T-helper 9 cell (primary cell): ENCODE results near the gene PRSS58.

ENCODE experiments used
- DNase-seq: peaks from one replicate; pipeline ENCODE4 v3.0.0-alpha.2; 2020
- total RNA-seq, 2 donors: gene quantifications; one replicate each; lab custom pipeline; 2026; lab: John Stamatoyannopoulos, UW

The PRSS58 gene
- 0 reads per million in 2 donors for total RNA-seq

GRCh38 chr7:142257958-142258357 lies at the start of gene PRSS58:
PRSS58 (minus strand) TSS chr7:142258058; CDS start chr7:142257707, 351 bp downstream.
- no peak for DNase-seq

- DNase-seq = no peak
Observed at GRCh38 chr7:142307246-142307900, 49.5 kb upstream of the PRSS58 start.

- DNase-seq = no peak
Observed at GRCh38 chr7:142303650-142304049, 45.8 kb upstream of the PRSS58 start.

- DNase-seq = no peak
Observed at GRCh38 chr7:142301923-142302550, 44.2 kb upstream of the PRSS58 start.

DNA sequence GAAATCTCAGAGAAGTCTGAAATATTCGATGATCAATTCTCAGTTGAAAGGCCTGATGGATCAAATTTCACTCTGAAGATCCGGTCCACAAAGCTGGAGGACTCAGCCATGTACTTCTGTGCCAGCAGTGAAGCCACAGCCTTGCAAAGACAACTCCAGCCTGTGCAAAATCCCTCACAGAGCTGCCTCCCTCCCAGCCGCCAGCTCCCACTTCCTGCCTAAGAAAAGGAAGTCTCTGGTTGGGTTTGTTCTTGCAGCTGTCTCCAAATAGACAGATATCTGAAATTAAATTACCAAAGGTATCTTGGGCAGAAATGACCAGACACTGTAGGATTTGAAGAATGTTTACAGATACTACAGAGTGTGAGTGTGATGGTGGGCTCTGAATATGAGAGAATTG lies 43.4 kb upstream of the PRSS58 start:
- no peak for DNase-seq

DNA sequence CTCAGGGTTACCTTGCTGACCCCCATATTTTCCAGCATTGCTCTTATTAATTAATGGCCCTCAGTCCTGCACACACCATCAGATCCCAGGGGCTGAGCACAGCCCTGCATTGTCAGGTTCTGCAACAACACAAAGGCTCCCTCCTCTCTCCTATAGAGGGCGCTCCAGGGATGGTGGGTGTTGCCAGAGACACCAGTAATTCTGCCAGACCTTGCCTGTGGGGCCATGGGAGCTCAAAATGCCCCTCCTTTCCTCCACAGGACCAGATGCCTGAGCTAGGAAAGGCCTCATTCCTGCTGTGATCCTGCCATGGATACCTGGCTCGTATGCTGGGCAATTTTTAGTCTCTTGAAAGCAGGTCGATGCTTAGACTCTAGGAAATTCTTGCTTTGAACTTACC lies 42.8 kb upstream of the PRSS58 start:
- no peak for DNase-seq

DNA sequence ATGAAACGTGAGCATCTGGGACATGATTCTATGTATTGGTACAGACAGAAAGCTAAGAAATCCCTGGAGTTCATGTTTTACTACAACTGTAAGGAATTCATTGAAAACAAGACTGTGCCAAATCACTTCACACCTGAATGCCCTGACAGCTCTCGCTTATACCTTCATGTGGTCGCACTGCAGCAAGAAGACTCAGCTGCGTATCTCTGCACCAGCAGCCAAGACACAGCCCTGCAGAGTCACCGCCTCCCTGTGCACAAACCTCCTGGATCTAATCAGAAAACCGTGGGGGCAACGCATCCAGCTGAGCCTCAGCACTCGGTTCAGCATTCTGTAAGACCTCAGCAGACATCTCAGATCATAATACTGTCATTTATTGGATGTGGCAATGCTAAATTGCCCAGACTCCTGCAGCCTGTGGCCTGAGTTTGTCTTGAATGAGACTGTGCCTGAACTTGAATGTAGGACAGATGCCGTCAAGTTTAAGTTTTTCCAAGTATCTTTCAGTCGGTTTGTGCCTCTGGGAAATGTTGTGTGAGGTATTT lies 41.5 kb upstream of the PRSS58 start:
- no peak for DNase-seq

- no peak for DNase-seq
Observed at GRCh38 chr7:142298627-142299026, 40.8 kb upstream of the PRSS58 start.

GRCh38 chr7:142298009-142298408 lies 40.2 kb upstream of the PRSS58 start:
- DNase-seq = no peak

- DNase-seq = no peak
Observed at GRCh38 chr7:142280263-142280662, 22.4 kb upstream of the PRSS58 start.

DNA sequence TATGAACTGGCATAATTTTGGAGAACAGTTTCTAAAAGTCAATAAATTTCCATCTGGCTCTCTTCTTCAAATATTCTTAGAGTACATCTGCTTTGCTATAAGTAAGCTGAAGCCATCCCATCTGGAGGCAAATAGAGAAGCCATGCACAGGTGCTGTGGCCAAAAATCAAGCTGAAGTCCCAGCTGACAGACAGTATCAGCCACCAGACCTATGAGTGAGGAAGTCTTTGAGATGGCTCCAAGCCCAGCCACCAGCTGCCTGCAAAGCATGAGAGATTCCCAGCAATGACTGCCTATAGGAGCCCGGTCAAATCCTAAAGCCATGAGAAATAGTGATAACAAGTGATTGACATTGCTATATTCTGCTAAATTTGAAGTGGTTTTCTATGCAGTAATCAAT lies 21.7 kb upstream of the PRSS58 start:
- DNase-seq = no peak

- DNase-seq = no peak
Observed at GRCh38 chr7:142275028-142275427, 17.2 kb upstream of the PRSS58 start.

GRCh38 chr7:142272841-142273240 lies 15.0 kb upstream of the PRSS58 start:
- DNase-seq = no peak

GRCh38 chr7:142263598-142264380 lies 5.9 kb upstream of the PRSS58 start:
- no peak for DNase-seq

- DNase-seq = no peak
Observed at GRCh38 chr7:142250705-142251104, 7.2 kb downstream of the PRSS58 start.

DNA sequence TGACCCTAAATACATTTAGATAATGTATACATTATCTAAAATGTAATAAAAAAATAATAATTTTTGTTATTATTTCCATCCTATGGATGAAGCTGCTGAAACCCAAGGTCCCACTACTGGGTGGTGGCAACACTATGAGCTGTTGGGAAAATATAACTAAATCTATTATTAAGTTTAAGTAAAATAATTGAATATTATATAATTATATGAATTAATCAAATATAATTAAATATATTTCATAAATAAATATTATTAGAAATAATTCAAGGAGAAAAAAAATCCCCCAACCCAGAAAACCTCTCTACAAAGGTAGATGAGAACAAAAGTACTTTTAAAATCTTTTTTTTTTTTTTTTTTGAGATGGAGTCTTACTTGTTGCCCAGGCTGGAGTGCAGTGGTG lies 7.9 kb downstream of the PRSS58 start:
- no peak for DNase-seq

- no peak for DNase-seq
Observed at GRCh38 chr7:142248166-142249160, 9.4 kb downstream of the PRSS58 start.

GRCh38 chr7:142243823-142244222 lies 14.0 kb downstream of the PRSS58 start:
- DNase-seq = no peak

- DNase-seq = no peak
Observed at GRCh38 chr7:142240546-142240945, 17.3 kb downstream of the PRSS58 start.

- no peak for DNase-seq
Observed at GRCh38 chr7:142231716-142232115, 26.1 kb downstream of the PRSS58 start.

DNA sequence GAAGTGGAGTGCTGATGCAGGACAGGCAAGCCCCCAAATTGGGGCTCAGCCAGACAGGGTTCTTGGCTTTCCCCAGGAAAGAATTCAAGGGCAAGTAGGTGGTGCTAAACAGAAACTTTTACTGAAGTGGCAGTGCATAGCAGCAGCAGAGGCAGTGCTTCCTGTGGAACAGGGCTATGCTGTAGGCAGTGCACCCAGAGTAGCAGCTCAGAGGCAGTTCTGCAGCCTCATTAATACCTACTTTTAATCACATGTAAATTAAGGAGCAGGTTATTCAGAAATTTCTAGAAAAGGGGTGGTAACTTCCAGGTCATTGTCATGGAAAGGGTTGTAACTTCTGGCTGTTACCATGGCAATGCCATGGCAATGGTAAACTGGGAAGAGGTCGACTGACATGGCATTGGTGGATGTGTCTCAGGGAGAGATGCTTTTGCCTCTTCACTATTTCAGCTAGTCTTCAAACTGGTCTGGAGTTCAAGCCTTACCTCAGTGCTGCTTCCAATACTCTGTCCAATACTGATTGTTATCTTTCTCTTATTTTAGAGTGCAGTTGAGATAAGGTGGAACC lies 29.2 kb downstream of the PRSS58 start:
- DNase-seq = no peak
